LNCaP clone FGC (cell line): Measurements from ENCODE around the gene DISP3.

ENCODE experiments used
- DNase-seq: peaks from one replicate; pipeline ENCODE4 v3.0.0-alpha.2; 2011; ENCODE audit warnings: low read depth
- H3K4me3 ChIP-seq: 2 replicates; pipeline ENCODE4 v1.5.1; 2011; ENCODE audit warnings: mild to moderate bottlenecking, low read depth, low read length, control low read depth
- TF ChIP-seq, protein P1 (sequence below): IDR thresholded peaks from 2 replicates; pipeline ENCODE4 v1.5.1; 2012; ENCODE audit warnings: mild to moderate bottlenecking; ENCODE audit not compliant: control insufficient read depth, insufficient read depth; ENCODE audit errors: extremely low read depth

The DISP3 gene

DNA sequence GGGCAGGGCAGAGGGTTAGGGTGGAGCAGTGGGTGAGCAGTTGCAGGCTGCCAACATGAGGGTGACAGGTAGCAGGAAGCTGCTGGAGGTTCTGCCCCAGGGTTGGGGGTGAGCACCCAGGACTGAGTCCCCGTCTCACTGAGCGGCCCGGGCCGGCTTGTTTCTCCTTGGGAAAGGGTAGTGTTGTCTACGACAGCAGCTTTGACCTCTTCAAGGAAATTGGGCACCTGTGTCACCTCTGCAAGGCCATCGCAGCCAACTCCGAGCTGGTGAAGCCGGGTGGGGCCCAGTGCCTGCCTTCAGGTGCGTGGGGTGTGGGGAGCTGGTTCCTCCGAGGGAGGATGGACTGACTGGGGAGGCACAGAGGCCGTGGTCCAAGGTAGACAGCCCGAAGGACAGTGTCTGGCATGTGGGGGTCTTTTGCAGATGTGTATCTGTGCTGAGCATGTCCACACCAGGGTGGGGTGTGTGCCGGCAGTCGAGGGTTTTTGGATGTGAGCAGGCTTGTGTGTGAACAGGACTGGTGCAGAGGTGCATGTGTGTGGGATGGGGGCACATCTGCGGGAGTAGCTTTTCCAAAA is 51.9 kb downstream of the DISP3 start:
- TF ChIP-seq, protein P1, sequence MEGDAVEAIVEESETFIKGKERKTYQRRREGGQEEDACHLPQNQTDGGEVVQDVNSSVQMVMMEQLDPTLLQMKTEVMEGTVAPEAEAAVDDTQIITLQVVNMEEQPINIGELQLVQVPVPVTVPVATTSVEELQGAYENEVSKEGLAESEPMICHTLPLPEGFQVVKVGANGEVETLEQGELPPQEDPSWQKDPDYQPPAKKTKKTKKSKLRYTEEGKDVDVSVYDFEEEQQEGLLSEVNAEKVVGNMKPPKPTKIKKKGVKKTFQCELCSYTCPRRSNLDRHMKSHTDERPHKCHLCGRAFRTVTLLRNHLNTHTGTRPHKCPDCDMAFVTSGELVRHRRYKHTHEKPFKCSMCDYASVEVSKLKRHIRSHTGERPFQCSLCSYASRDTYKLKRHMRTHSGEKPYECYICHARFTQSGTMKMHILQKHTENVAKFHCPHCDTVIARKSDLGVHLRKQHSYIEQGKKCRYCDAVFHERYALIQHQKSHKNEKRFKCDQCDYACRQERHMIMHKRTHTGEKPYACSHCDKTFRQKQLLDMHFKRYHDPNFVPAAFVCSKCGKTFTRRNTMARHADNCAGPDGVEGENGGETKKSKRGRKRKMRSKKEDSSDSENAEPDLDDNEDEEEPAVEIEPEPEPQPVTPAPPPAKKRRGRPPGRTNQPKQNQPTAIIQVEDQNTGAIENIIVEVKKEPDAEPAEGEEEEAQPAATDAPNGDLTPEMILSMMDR, result no peak
- H3K4me3 ChIP-seq, result no peak overlapping the region
- DNase-seq, result no peak

- no peak overlapping the region for H3K4me3 ChIP-seq
- DNase-seq, result no peak
Observed at GRCh38 chr1:11531314-11531870, 52.4 kb downstream of the DISP3 start.

DNA sequence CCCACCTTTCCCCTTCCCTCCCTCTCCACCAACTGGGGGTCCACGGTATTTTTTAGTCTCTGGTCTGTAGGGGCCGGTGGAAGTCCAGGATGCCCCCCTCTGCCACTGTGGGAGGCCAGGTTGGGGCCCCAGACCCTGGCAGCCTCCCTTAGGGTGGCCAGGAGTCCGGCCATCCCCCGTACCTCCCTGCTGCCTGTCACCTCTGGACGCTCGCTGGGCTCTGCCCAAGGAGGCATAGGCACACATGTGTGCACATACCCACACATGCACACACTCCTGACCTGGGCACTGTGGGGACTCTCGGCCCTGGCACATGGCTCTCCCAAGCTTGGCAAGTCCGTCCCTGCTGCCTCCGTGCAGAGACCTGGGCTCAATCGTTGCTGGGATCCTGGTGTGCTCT is 53.0 kb downstream of the DISP3 start:
- DNase-seq, result no peak
- TF ChIP-seq, protein P1, result no peak
- no peak overlapping the region for H3K4me3 ChIP-seq

More at GRCh38 chr1:11531314-11531870, 52.4 kb downstream of the DISP3 start:
- TF ChIP-seq, protein P1, result no peak

DNA sequence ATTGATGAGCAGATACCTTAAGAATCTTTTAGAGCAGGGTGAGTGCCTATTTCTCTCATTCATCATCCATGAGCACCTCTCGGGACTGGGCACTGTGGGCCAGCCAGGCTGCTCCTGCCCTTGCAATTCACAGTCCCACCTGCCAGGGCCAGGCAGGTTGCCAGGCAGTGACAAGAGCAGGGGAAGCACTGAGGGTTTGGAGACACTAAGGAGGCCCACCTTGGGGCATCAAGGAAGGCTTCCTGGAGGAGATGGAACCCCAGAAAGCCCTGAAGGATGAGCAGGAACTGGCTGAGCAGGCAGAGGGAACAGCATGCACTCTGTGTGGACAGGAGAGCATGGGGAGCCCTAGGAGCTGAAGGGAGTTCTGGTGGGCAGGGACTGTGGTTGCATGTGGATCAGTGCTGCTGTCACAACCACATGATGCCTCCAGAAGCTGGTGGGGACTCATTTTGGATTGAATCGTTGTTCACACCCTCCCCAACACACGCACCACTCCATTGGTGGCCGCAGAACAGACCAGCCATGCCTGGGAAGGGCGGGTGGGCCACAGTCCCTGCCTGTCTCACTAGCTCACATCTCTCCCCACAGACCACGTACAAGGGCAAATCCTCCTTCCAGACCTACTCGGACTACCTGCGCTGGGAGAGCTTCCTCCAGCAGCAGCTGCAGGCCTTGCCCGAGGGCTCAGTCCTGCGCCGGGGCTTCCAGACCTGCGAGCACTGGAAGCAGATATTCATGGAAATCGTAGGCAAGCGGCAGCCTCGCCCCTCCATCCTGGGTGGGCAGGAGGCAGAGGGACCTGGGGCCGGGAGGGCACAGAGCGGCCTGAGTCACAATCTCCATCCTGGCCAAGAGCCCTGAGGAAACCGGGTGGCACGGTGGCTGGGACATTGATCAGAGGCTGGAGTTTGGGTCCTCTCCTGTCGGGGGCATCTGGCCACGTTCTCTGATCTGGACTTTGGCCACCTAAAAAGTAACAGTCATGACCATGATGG is 55.1 kb downstream of the DISP3 start:
- no peak overlapping the region for H3K4me3 ChIP-seq
- no peak for DNase-seq
- TF ChIP-seq, protein P1, result no peak

DNA sequence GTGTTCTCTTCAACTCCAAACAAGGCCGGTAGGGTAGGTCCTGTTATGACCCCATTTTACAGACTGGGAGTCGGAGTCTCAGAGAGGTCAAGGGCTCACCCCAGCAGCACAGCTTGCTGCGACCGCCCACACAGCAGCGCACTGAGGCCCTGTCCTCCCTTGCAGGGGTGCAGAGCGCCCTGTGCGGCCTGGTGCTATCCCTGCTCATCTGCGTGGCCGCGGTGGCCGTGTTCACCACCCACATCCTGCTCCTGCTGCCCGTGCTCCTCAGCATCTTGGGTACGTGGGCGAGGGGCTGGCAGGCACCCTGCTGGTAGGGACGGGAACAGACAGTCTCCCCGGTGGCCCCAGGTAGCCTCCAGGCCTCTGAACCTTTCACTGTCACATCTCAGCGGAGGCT is 55.9 kb downstream of the DISP3 start:
- TF ChIP-seq, protein P1, result 0 out of 2 replicates have a peak, but pooled peaks have one; percentile 3
- DNase-seq, result no peak
- no peak overlapping the region for H3K4me3 ChIP-seq

- TF ChIP-seq, protein P1, result no peak
- DNase-seq, result no peak
- no peak overlapping the region for H3K4me3 ChIP-seq
Observed at GRCh38 chr1:11535316-11535715, 56.4 kb downstream of the DISP3 start.
